Activated gamma-delta T cell (primary cell): ENCODE results near the gene ZC3H15.

ENCODE experiments used
- DNase-seq: peaks from one replicate; lab custom pipeline; 2025; lab: John Stamatoyannopoulos, UW

The ZC3H15 gene

DNA sequence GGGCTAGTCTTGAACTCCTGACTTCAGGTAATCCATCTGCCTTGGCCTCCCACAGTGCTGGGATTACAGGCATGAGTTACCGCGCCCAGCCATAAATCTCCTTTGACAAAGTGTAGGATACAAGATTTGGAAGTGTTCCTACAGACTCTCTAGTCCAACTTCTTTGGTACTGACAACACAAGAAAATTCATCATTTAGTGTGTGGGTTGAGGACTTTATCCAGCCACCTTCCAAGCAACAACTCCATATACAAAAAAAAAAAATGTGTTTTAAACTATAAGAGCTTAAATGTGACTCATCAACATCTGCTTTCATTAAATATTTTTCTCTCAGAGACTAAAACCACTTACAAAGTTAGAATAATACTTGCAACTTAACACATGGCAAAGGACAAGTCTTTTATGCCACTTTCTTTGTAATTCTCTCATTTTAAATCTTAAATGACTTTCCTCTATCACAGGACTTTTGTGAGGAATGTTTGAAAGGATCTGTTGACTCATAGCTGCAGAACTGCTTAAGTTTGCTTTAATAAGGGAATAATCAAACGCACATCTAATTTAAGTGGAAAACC, 57.6 kb downstream of the ZC3H15 start:
- no peak for DNase-seq

DNA sequence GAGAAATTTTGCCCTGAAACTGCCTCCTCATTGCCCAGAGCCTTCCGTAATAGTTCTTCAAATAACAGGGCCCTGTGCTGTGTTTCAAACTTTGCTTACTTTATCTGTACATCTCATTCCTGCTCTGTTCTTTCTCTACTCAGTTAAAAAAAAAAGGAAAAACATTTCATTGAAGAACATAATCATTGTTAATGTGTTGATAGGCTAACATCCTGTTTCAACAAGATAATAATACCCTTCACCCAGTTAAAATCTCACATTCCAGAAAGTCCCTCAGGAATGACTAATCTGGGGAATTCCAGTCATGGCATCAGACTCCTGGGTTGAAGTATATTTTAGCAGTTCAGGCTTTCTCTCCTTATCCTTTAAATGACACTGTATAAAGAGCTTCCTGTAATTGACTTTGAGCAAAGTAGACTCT, 58.2 kb downstream of the ZC3H15 start:
- DNase-seq: no peak

DNA sequence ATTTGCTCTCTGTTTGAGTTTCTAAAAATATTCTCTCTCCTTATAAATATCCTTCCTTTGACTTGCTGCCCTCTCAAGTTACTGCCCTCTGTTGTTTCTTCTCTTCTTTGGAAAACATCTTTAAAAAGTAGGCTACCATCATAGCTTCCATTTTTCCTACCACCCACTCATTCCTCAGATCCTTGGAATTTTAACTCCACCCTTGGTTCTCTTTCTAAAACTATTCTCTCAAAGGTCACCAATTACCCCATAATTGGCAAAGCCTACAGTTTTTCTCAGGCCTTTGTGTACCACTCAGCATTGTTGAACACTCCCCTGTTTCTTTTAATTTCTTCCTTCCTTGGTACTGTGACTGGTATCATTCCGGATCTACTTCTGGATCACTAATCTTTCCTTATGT, 60.8 kb downstream of the ZC3H15 start:
- no peak for DNase-seq

DNA sequence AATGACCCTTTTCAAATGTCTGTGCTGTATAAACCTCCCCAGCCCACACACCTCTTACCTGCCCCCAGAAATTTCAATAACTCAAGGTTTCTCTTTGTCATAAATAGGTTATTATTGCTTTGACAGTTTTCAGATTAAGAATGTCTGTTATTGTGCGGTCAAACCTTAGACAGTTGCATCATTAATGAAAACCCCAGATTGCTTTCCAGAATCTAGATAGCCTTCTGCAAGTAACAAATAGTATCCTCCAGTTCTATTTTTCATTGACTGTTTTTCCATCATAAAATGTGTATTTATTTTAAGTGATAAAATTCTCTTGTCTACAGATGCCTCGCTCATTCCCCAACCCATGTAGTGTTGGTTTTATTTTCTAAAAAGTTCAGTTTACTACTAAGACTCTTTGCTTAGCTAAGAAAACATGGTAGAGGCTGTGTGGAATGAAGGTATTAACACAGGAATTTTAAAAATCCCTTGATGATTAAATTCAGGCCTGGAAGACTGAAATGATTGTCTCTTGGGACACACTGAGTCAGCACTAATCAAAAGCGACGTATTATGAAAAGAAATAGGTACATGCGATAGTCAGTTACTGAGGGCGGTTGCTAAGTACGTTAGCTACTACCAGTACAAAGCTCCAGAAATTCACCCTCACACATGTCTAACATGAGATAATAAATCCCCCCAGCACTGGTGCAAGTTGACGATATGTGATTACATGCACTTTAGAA, 65.4 kb downstream of the ZC3H15 start:
- no peak for DNase-seq

GRCh38 chr2:186554429-186554828, 68.4 kb downstream of the ZC3H15 start:
- DNase-seq: no peak

GRCh38 chr2:186554850-186555671, 69.0 kb downstream of the ZC3H15 start:
- no peak for DNase-seq

- DNase-seq: no peak
These were observed 72.6 kb downstream of the ZC3H15 start for GRCh38 chr2:186558512-186559276.
